Breast epithelium (tissue), 3 donors: ENCODE data around the gene HEG1.

Experiments
- CTCF ChIP-seq, 3 donors: fragments of 450-650 bp; IDR thresholded peaks; one replicate each; pipeline ENCODE4 v1.5.1; 2016 to 2017; ENCODE audit warnings: antibody characterized with exemption in 3 of 3, mild to moderate bottlenecking in 3 of 3, moderate library complexity in 3 of 3
- POLR2A ChIP-seq: fragments of 450-650 bp; IDR thresholded peaks from one replicate; pipeline ENCODE4 v1.6.1; 2016; ENCODE audit warnings: antibody characterized with exemption, mild to moderate bottlenecking, moderate library complexity

GRCh38 chr3:125054449-125055329 is 1.1 kb downstream of the HEG1 start:
- TF ChIP-seq CTCF (IDR thresholded peaks at IDR 0.05), result peak in 2 of 3 donors; percentile 25 to 31
- TF ChIP-seq POLR2A, result no peak
